GM19328 (cell line): Measurements from ENCODE around the gene SBNO2.
"Not testable (repeated sequence)": the region's sequence is repeated elsewhere in the genome, so short reads cannot be mapped to it uniquely, and the experiment has no call there.

Source experiments
- ATAC-seq: cut with Tn5 transposase; IDR thresholded peaks from one replicate; pipeline ENCODE4 v1.9.1; 2021; ENCODE audit warnings: mild to moderate bottlenecking, moderate library complexity; ENCODE audit not compliant: unreplicated experiment

The SBNO2 gene

GRCh38 chr19:1206864-1207450 is 32.9 kb upstream of the SBNO2 start:
- no peak for ATAC-seq

DNA sequence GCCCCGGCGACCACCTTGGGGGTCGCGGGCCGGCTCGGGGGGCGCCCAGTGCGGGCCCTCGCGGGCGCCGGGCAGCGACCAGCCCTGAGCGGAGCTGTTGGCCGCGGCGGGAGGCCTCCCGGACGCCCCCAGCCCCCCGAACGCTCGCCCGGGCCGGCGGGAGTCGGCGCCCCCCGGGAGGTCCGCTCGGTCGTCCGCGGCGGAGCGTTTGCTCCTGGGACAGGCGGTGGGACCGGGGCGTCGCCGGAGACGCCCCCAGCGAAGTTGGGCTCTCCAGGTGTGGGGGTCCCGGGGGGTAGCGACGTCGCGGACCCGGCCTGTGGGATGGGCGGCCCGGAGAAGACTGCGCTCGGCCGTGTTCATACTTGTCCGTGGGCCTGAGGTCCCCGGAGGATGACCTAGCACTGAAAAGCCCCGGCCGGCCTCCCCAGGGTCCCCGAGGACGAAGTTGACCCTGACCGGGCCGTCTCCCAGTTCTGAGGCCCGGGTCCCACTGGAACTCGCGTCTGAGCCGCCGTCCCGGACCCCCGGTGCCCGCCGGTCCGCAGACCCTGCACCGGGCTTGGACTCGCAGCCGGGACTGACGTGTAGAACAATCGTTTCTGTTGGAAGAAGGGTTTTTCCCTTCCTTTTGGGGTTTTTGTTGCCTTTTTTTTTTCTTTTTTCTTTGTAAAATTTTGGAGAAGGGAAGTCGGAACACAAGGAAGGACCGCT is 32.2 kb upstream of the SBNO2 start:
- ATAC-seq: no peak

- ATAC-seq: peak; percentile 90
Observed at GRCh38 chr19:1205114-1206099, 31.3 kb upstream of the SBNO2 start, which contains the start of gene STK11. TSS of gene STK11 (plus strand) at chr19:1205778. CDS start at chr19:1206914, 1,136 bp downstream.

GRCh38 chr19:1200614-1201013 is 26.5 kb upstream of the SBNO2 start:
- not testable (repeated sequence) for ATAC-seq

DNA sequence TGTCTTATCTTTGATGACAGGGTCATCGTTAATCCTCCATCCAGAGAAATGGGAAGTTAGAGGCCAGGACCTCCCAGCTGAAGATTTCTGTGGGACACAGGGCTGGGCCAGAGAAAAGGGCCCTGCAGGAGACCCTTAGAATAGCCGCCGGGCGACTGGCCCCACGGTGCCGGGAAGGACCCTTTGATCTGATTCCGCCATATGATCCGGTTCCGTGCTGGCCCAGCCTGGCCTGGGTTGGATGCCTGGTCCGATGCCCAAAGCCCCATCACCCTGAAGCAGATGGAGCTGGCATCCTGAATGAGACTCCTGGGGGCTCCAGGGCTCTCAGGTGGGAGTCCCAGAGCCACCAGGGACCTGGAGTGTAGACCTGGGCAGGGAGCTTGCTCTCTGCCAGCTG is 25.5 kb upstream of the SBNO2 start:
- ATAC-seq: no peak

- no peak for ATAC-seq
Observed at GRCh38 chr19:1189419-1189818, 15.4 kb upstream of the SBNO2 start.

DNA sequence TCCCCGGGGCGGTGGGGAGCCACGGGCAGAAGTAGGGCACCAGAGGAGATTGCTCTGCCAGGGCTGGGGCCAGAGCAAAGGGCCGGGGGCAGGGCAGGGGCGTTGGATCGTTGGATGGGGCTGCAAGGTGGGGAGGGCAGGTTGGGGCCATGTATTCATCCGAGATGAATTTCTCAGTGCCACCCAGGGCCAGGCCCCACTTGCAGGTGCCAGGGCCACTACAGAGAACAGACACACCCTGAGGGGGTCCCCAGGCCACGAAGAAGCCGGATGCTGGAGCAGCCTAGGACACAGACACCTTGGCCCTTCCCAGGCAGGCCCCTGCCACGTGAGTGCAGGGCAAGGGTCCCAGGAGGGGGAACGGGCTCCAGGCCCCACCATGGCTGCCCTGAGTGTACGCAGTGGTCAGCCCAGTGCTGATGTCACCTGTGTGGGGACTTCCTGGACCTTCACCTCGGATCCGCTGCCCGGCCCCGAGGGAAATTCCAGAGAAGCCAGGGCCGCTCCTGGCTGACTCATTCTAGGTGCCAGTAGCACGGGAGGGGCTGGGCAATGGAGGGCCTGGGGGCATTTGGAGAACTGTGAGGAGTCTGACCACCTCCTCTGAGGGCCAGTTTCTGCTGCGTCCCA is 9.6 kb upstream of the SBNO2 start:
- ATAC-seq: no peak

- ATAC-seq: no peak
Observed at GRCh38 chr19:1182727-1183126, 8.7 kb upstream of the SBNO2 start.

GRCh38 chr19:1182068-1182467 is 8.0 kb upstream of the SBNO2 start:
- no peak for ATAC-seq

DNA sequence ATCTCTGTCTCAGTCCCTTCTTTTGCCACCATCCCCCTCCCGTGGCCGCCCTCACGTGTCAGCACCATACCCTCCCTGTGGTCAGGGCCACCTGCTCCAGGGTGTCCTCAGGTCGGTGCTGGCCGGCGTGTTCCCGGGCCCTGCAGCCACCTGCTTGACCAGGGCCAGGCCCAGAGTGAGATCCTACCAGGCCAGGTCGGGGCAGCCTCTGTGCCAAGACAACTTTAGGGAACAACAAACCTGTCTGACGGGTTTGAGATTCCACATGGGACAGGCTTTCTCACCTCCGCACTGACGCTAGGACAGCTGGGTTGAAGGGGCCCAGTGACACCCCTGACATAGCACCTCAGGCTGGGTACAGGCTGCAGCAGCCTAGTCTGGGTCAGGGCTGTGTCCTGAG is 7.5 kb upstream of the SBNO2 start:
- ATAC-seq: no peak

- no peak for ATAC-seq
Observed at GRCh38 chr19:1177322-1178114, 3.5 kb upstream of the SBNO2 start.

- no peak for ATAC-seq
Observed at GRCh38 chr19:1173159-1173844, 766 bp downstream of the SBNO2 start.

GRCh38 chr19:1172353-1173158 is 1.5 kb downstream of the SBNO2 start:
- no peak for ATAC-seq

DNA sequence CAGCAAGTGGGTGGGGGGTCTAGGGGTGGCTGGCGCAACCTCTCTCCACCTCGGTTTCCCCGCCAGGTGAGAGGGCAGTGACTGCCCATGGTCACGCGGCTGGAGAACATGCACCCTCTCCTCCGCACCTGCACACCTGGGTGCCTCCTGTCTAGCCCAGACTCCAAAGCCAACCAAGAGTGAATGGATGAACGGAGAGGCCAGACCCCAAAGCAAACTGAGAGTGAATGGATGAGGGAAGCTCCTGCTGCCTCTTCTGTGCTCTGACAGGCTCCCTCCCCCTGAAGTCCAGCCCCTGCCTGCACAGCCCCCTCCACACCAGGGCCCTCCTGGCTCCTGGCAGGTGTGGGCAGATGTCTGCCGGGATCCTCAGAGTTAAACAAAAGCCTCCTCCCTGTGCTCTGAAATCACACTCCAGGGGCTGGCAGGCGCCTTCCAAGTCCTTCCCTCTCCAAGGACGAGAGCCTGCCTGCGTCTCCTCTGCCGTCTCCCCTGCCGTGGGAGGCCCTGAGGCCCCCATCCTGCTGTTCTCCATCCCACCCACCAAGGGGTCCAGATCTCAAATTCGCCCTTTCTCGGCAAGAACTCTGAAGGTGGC is 2.2 kb downstream of the SBNO2 start:
- ATAC-seq: no peak

DNA sequence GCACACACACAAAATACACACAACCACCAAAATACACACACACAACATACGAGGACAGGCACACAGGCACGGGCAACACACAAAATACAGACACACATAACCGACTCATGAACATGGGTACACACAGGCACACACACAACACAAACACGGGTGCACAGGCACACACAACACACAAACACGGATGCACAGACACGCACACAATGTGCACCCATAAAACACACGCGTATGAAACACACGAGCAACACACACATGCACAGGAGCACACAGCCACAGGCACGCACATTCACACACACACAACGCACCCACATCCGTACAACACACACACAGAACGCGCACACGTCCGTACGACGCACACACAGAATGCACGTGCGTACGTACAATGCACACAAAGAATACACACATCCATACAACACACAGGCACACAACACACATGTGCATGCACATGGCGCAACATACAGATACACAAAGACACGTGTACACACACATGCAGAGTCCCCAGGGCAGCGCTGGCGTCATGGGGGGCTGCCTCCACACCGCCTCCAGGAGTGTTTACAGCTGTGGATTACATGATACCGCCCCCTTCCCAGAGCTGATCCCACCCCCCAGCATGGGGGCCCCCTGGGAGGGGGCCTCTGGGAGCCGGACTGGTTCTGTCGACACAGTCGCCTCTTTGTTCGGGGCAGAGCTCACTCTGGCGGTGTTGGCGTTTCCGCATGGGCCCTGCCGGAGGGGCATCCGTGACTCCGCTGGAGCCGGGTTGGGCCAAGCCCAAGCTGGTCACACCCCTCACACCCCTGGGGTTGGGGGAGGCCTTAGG is 2.9 kb downstream of the SBNO2 start:
- ATAC-seq: no peak

GRCh38 chr19:1169921-1170885 is 3.9 kb downstream of the SBNO2 start:
- no peak for ATAC-seq

DNA sequence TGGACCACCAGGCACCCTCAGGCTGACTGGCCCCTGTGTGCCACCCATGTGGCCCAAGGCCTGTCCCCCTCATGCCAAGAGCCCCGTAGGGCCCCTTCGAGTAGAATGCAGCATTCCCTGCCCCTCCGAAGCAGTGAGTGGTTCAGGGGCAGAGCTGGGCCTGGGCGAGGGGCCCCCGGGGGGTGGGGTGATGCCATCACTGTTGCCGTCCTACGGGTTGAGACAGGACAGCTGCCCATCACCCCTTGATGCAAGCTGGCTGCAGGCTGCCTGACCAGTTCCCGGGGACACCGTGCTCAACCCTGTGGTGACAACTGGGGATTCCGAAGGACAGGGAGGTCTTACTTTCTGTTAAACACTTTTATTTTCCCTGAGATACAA is 4.7 kb downstream of the SBNO2 start:
- no peak for ATAC-seq
